ENCODE data around the gene TRIM63. TPM values are rescaled to one million over a fixed set of nuclear protein-coding genes. Genes with fewer than 3 reads are reported as not detected.

TRIM63 gene
- total RNA-seq, 2 experiments from 2014 or later, result 0.25 to 0.33 TPM

- DNase-seq, result no peak
- ChIA-PET CTCF (interaction anchor here (1.4 kb wide), 1 partner anchor 47 kb away, joined by 3 read pairs; no protein-coding TSS in a partner anchor), POLR2A (no interaction called here)
- H3K4me1 Mint-ChIP-seq, result no peaks in the 10 kb centered on the region
- H3K27me3 Mint-ChIP-seq, result peaks cover 39% of the 10 kb centered on the region
- no peak overlapping the region for H3K27ac Mint-ChIP-seq
- no peaks in the 10 kb centered on the region for H3K36me3 Mint-ChIP-seq (ENCODE audit: low read depth)
- H3K4me3 Mint-ChIP-seq, result no peak overlapping the region
- H3K9me3 Mint-ChIP-seq, result no peaks in the 10 kb centered on the region
These were observed 14.6 kb upstream of the TRIM63 start for GRCh38 chr1:26082020-26082350.

DNA sequence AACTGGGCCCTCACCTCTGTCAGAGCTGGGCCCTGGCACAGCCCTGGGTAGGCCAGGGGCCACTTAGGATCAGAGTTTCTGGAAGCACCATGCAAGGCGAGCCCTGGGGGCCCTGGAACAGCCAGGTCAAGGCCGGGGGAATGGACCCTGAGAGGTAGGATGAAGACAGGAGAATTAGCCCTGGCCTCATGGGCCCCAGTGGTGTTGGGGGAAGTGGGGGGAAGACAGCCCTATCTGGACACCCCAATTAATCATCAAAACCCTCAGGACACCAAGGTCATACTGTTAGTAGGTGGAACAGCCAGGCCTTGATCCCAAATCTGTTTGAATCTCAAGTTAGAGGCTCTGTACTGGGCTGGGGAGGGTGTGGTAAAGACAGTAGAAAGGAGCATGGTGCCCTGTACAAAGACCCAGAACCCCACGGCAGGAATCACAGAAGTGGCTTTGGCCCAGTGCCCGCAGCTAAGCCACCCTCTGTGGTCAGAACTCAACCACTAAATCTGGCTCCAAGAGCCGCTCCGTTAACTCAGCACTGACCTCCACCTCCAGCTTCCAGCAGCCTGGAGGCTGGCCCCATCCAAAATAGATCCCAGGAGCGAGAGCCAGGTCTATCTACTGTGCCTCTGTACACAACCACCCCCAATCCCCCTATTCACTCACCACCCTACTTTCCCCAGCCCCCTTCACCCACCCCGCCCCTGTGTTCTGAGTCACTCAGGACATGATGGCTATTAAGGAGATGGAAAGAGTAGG is 14.0 kb upstream of the TRIM63 start:
- H3K36me3 Mint-ChIP-seq (ENCODE audit: low read depth), result no peaks in the 10 kb centered on the region
- peaks cover 38% of the 10 kb centered on the region for H3K27me3 Mint-ChIP-seq
- ChIA-PET CTCF (interaction anchor here (1.4 to 1.8 kb wide), 2 partner anchors 46 to 63 kb away, joined by 3 to 8 read pairs; no protein-coding TSS in a partner anchor), POLR2A (no interaction called here)
- H3K9me3 Mint-ChIP-seq, result no peaks in the 10 kb centered on the region
- no peak overlapping the region for H3K27ac Mint-ChIP-seq
- DNase-seq, result no peak
- H3K4me3 Mint-ChIP-seq, result no peak overlapping the region
- peaks cover 2% of the 10 kb centered on the region for H3K4me1 Mint-ChIP-seq

DNA sequence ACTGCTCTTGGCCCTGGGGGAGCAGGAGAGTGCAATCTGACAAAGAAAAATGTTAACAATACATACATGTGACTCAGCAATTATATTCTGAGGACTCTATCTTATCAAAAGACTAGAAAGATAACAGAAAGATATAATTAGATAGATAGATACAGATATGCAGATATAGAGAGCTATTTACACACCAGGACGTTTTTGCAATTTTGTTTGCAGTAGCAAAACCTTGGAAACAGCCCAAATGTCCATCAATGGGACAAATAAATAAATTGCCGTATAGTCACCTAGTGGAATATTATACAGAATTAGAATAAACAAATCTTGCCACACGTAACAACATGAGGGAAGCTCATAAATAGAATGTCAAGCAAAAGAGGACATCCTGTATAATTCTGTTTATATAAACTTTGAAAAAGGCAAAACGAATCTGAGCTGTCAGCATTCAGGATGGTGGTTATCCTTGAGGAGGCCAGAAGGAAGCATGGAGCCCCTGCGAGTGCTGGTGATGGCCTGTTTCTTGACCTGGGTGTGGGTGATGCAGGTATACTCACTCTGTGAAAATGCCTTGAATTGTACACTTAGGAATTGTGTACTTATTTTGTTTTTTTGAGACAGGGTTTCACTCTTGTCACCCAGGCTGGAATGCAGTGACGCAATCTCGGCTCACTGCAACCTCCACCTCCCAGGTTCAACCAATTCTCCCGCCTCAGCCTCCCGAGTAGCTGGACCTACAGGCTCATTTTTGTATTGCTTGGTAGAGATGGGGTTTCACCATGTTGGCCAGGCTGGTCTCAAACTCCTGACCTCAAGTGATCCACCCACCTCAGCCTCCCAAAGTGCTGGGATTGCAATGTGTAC is 12.8 kb upstream of the TRIM63 start:
- Mint-ChIP-seq H3K9me3 (no peaks in the 10 kb centered on the region), H3K27me3 (peaks cover 36% of the 10 kb centered on the region), H3K36me3 (ENCODE audit: low read depth) (no peaks in the 10 kb centered on the region), H3K4me1 (peaks cover 14% of the 10 kb centered on the region), H3K4me3 (no peak overlapping the region), H3K27ac (no peak overlapping the region)
- ChIA-PET POLR2A (no interaction called here), CTCF (interaction anchor here (0.7 to 1.8 kb wide), 2 partner anchors 65 to 83 kb away, joined by 3 to 8 read pairs; no protein-coding TSS in a partner anchor)
- DNase-seq, result no peak

DNA sequence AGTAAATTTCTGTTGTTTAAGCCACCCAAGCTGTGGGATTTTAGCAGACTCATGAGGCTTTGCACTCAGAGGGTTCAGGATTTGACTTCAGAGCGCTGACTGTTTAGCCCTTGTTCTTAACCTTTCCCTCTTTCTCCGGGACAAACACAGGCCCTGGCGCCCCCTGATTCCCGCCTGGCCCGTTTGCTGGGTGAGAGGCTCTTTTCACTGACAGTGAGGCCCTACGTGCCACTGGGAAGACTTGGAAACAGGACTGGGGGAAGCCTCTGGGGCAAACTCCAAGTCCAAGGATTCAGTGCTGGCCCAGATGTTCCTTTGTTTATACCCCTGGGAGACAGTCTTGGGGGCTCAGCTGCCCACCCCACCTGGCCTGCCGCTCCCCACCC is 11.7 kb upstream of the TRIM63 start:
- POLR2A ChIA-PET, result no interaction called here
- Mint-ChIP-seq H3K4me1 (peaks cover 15% of the 10 kb centered on the region), H3K27me3 (peaks cover 31% of the 10 kb centered on the region), H3K4me3 (no peak overlapping the region), H3K9me3 (no peaks in the 10 kb centered on the region), H3K27ac (no peak overlapping the region), H3K36me3 (ENCODE audit: low read depth) (no peaks in the 10 kb centered on the region)
- CTCF ChIA-PET, result interaction anchor here (0.7 to 1.8 kb wide), 2 partner anchors 66 to 84 kb away, joined by 3 to 8 read pairs; no protein-coding TSS in a partner anchor
- DNase-seq, result no peak

DNA sequence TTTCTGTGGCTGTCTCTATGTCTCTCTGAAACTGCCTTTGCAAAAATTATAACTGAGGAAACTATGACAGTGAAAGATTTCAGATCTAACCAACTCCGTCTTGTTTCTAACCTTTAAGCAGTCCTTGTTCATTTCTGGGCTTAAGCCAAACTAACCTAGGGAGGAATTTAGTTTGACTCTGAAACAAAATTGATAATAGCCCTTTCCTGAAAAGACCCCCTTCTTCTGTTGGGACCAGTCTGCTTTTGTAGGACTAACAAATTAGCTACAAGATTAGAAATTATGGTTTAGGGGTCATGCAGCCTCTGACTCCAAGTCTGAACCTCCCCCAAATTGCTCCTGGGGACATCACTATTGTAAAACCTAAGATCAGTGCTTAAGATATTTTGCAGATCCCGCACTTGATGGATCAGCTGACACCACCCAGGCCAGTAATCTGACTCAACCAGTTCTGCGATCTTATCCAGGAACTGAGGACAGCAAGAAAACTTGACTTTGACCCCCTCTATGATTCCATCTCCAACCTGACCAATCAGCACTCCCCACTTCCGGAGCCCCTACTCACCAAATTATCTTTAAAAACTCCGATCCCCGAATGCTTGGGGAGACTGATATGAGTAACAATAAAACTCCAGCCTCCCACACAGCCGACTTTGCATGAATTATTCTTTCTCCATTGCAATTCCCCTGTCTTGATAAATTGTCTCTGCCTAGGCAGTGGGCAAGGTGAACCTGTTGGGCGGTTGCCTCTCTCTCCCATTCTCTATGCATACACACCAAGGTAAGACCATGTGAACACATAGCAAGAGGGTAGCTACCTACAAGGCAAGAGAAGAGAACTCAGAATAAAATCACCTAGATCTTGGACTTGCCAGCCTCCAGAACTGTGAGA is 11.1 kb upstream of the TRIM63 start:
- H3K9me3 Mint-ChIP-seq, result no peaks in the 10 kb centered on the region
- POLR2A ChIA-PET, result no interaction called here
- DNase-seq, result no peak

GRCh38 chr1:26077524-26077923 is 10.1 kb upstream of the TRIM63 start:
- H3K9me3 Mint-ChIP-seq, result no peaks in the 10 kb centered on the region
- POLR2A ChIA-PET, result no interaction called here
- DNase-seq, result no peak
- H3K27ac Mint-ChIP-seq, result no peak overlapping the region
- peaks cover 15% of the 10 kb centered on the region for H3K4me1 Mint-ChIP-seq
- H3K27me3 Mint-ChIP-seq, result peaks cover 29% of the 10 kb centered on the region
- CTCF ChIA-PET, result interaction anchor here (0.7 kb wide), 1 partner anchor 133 kb away, joined by 3 read pairs; no protein-coding TSS in a partner anchor
- H3K36me3 Mint-ChIP-seq (ENCODE audit: low read depth), result no peaks in the 10 kb centered on the region
- no peak overlapping the region for H3K4me3 Mint-ChIP-seq

More for the DNA sequence above, 11.1 kb upstream of the TRIM63 start:
- Mint-ChIP-seq H3K4me3 (no peak overlapping the region), H3K4me1 (peaks cover 15% of the 10 kb centered on the region), H3K27me3 (peaks cover 26% of the 10 kb centered on the region), H3K36me3 (ENCODE audit: low read depth) (no peaks in the 10 kb centered on the region), H3K27ac (no peak overlapping the region)
- CTCF ChIA-PET, result interaction anchor here (0.7 kb wide), 1 partner anchor 81 kb away, joined by 3 read pairs; the partner anchor contains the start of gene PAFAH2

DNA sequence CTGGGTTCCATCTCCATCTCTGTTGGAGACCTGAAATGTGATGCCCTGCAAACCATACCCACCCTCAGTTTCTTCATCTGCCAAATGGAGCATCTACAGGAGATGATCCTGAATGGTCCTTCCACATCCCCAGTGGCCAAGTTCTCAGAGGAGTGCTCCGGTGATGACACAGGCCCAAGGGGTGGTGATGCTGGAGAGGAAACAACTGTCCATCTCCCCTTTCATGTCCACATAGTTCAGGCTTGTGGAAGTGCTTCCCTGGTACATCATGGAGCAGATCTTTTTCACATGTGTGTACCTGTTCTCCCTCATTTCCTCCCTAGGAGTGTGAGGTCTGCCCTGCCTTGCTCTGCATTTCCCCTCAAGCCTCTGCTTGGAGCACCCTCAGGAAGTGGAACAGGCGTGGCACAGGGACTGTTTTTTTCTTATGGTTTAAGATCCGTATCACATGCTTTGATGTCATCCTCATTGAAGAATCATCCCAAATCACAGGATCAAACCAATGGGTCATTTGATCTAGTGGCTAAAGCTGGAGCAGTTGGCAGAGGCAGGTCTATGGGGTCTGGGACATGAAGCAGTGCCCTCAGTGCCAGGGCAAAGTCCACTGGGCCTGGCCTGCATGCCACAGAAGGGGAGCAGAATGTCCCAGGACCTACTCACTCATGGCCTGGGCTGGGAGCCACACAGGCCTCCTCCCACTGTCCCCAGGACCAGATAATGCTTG is 8.2 kb upstream of the TRIM63 start:
- no peak overlapping the region for H3K27ac Mint-ChIP-seq
- CTCF ChIA-PET, result no interaction called here

DNA sequence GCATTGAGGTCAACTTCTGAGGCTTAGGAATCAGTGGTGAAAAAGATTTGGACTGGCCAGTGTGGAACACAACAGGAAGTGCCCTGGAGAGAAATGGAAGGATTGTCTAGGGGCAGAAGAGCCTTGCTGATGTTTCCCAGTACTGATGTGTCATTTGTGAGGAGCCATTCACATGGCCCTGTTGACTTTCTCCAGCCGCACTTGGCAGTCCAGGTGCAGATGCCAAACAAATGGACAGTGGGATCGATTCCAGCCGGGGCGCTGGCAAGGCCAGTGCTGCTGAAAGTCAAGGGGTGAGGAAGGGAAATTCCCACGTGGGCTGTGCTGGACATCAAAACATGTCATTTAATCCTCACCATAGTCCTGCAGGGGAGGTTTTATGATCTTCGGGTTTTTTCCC is 4.9 kb upstream of the TRIM63 start:
- peaks cover 32% of the 10 kb centered on the region for H3K27me3 Mint-ChIP-seq
- ChIA-PET POLR2A (no interaction called here), CTCF (no interaction called here)
- H3K36me3 Mint-ChIP-seq (ENCODE audit: low read depth), result no peaks in the 10 kb centered on the region
- H3K4me1 Mint-ChIP-seq, result peaks cover 15% of the 10 kb centered on the region
- H3K9me3 Mint-ChIP-seq, result no peaks in the 10 kb centered on the region
- DNase-seq, result no peak
- no peak overlapping the region for H3K27ac Mint-ChIP-seq
- H3K4me3 Mint-ChIP-seq, result no peak overlapping the region

More for the DNA sequence above, 8.2 kb upstream of the TRIM63 start:
- DNase-seq, result no peak
- no peaks in the 10 kb centered on the region for H3K9me3 Mint-ChIP-seq
- H3K36me3 Mint-ChIP-seq (ENCODE audit: low read depth), result no peaks in the 10 kb centered on the region
- POLR2A ChIA-PET, result no interaction called here
- H3K4me1 Mint-ChIP-seq, result peaks cover 15% of the 10 kb centered on the region
- peaks cover 40% of the 10 kb centered on the region for H3K27me3 Mint-ChIP-seq
- no peak overlapping the region for H3K4me3 Mint-ChIP-seq

- CTCF ChIA-PET, result interaction anchor here (0.9 to 1.1 kb wide), 2 partner anchors 72 to 99 kb away, joined by 4 to 5 read pairs; partner anchors contain the start of gene ZNF593
- H3K27ac Mint-ChIP-seq, result no peak overlapping the region
- peaks cover 9% of the 10 kb centered on the region for H3K4me1 Mint-ChIP-seq
- no peak for DNase-seq
- no peaks in the 10 kb centered on the region for H3K36me3 Mint-ChIP-seq (ENCODE audit: low read depth)
- H3K9me3 Mint-ChIP-seq, result no peaks in the 10 kb centered on the region
- H3K4me3 Mint-ChIP-seq, result no peak overlapping the region
- POLR2A ChIA-PET, result no interaction called here
- H3K27me3 Mint-ChIP-seq, result peaks cover 30% of the 10 kb centered on the region
These were observed 3.5 kb upstream of the TRIM63 start for GRCh38 chr1:26070963-26071342.

DNA sequence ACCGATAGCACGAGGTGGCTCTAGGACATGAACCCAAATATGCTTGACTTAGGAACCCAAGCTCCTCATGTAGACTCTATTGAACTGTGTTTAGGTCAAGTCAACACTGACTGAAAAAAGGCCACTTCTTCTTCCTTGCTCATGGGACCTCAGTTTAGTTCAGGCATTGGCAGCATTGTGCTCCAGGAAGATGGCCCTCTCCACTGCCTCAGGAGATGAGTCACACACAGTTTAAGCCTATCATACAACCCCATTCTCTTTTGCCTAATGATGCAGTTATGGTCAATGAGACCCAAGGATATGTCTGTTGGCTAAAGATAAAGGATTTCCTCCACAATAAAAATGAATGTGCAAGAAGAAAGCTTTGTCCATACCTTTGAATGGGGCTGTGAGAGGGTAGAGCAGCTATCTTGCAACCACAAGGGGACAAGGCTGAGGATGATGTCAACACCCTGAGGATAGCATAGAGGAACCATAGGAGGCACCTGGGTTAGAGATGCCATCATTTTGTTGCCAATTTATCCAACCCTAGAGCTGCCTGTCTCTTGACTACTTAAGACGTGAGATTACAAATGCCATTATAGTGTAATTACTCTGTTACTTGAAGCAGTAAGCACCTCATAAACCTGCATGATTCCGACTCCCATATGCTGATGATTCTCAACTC is 3.0 kb upstream of the TRIM63 start:
- no peak overlapping the region for H3K27ac Mint-ChIP-seq
- peaks cover 3% of the 10 kb centered on the region for H3K4me1 Mint-ChIP-seq
- peaks cover 25% of the 10 kb centered on the region for H3K27me3 Mint-ChIP-seq
- H3K4me3 Mint-ChIP-seq, result no peak overlapping the region
- CTCF ChIA-PET, result interaction anchor here (0.9 to 1.1 kb wide), 2 partner anchors 73 to 99 kb away, joined by 4 to 5 read pairs; partner anchors contain the start of gene ZNF593
- DNase-seq, result no peak
- no peaks in the 10 kb centered on the region for H3K36me3 Mint-ChIP-seq (ENCODE audit: low read depth)
- POLR2A ChIA-PET, result no interaction called here
- no peaks in the 10 kb centered on the region for H3K9me3 Mint-ChIP-seq

DNA sequence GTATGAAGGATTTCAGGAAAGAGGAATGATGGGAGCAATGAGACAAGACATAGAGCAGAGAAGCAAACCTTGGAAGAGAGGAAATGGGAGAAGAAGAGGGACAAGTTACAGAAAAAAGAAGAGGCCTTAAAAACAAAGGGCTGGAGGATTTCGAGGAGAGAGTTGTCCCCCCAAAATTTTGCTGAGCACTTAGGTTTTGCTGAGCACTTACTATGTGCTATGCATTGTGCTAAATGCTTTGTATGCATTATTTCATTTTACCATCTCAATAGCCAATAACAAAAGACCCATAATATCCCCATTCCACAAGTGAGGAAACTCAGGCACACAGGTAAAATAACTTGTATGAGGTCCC is 2.5 kb upstream of the TRIM63 start:
- no peak overlapping the region for H3K27ac Mint-ChIP-seq
- peaks cover 24% of the 10 kb centered on the region for H3K27me3 Mint-ChIP-seq
- POLR2A ChIA-PET, result no interaction called here
- no peaks in the 10 kb centered on the region for H3K4me1 Mint-ChIP-seq
- no peak overlapping the region for H3K4me3 Mint-ChIP-seq
- H3K36me3 Mint-ChIP-seq (ENCODE audit: low read depth), result no peaks in the 10 kb centered on the region
- DNase-seq, result no peak
- no peaks in the 10 kb centered on the region for H3K9me3 Mint-ChIP-seq
- CTCF ChIA-PET, result no interaction called here

- ChIA-PET POLR2A (interaction anchor here (1.8 kb wide), 1 partner anchor 32 kb away, joined by 4 read pairs; no protein-coding TSS in a partner anchor), CTCF (interaction anchor here (1.9 kb wide), 1 partner anchor 30 kb away, joined by 4 read pairs; no protein-coding TSS in a partner anchor)
- Mint-ChIP-seq H3K36me3 (ENCODE audit: low read depth) (no peaks in the 10 kb centered on the region), H3K4me3 (no peak overlapping the region), H3K9me3 (no peaks in the 10 kb centered on the region), H3K27me3 (peaks cover 18% of the 10 kb centered on the region), H3K27ac (no peak overlapping the region), H3K4me1 (no peaks in the 10 kb centered on the region)
- DNase-seq, result no peak
These were observed 573 bp downstream of the TRIM63 start for GRCh38 chr1:26066857-26067256.
